BLaER1 (cell line): Measurements from ENCODE around the gene OSBPL6.
"Not testable (repeated sequence)": the region's sequence is repeated elsewhere in the genome, so short reads cannot be mapped to it uniquely, and the experiment has no call there.

ENCODE experiments used
- H3K27ac ChIP-seq: shearing (Covaris generic); formaldehyde crosslinking; 2 replicates; pipeline ENCODE4 v1.8.1; 2022
- H3K27me3 ChIP-seq: shearing (Covaris generic); formaldehyde crosslinking; 2 replicates; pipeline ENCODE4 v1.8.1; 2022
- H3K36me3 ChIP-seq: shearing (Covaris generic); formaldehyde crosslinking; 2 replicates; pipeline ENCODE4 v1.8.1; 2022
- H3K4me1 ChIP-seq: shearing (Covaris generic); formaldehyde crosslinking; 2 replicates; pipeline ENCODE4 v1.8.1; 2022
- H3K4me2 ChIP-seq: shearing (Covaris generic); formaldehyde crosslinking; 2 replicates; pipeline ENCODE4 v1.8.1; 2022
- H3K4me3 ChIP-seq: shearing (Covaris generic); formaldehyde crosslinking; 2 replicates; pipeline ENCODE4 v1.8.1; 2022
- H3K9ac ChIP-seq: shearing (Covaris generic); formaldehyde crosslinking; 2 replicates; pipeline ENCODE4 v1.8.1; 2022
- H3K9me3 ChIP-seq: shearing (Covaris generic); formaldehyde crosslinking; 2 replicates; pipeline ENCODE4 v1.8.1; 2022
- H4K20me1 ChIP-seq: shearing (Covaris generic); formaldehyde crosslinking; 2 replicates; pipeline ENCODE4 v1.8.1; 2022
- Cebpa-rat ChIP-seq: shearing (Covaris generic); IDR thresholded peaks from 2 replicates; pipeline ENCODE4 v1.8.1; 2022

The OSBPL6 gene

GRCh38 chr2:178315078-178315477 is 120.8 kb downstream of the OSBPL6 start:
- Histone ChIP-seq H3K4me2 (no peak overlapping the region), H3K27me3 (no peaks in the 10 kb centered on the region), H4K20me1 (no peaks in the 10 kb centered on the region), H3K9ac (no peak overlapping the region), H3K27ac (no peak overlapping the region), H3K9me3 (no peaks in the 10 kb centered on the region), H3K36me3 (no peaks in the 10 kb centered on the region), H3K4me3 (no peak overlapping the region), H3K4me1 (no peaks in the 10 kb centered on the region)
- no peak for TF ChIP-seq Cebpa-rat

DNA sequence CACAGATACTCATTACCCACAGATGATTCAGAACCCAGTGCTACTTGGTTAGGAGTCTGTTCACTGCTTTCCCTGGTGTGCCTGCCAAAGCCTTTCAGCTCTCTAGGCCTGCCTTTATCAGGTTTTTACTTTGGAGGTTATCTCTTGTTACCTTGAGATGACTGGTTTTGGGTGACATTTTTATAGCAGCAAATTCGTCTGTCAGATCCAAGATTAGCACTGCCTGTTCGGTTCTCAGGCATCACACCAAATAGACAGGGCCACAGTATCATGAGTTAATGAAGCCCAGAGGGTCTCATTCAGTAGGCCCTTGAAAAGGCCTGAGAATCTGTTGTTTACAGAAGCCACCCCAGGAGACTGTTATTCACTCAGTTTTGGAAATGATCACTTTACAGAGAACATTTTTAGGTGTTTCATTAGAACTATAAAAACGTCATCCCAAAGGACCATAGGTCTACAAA is 121.2 kb downstream of the OSBPL6 start:
- Histone ChIP-seq H4K20me1 (no peaks in the 10 kb centered on the region), H3K4me1 (no peaks in the 10 kb centered on the region), H3K4me3 (no peak overlapping the region), H3K27ac (no peak overlapping the region), H3K4me2 (no peak overlapping the region), H3K9me3 (no peaks in the 10 kb centered on the region), H3K9ac (no peak overlapping the region), H3K36me3 (no peaks in the 10 kb centered on the region), H3K27me3 (no peaks in the 10 kb centered on the region)
- no peak for TF ChIP-seq Cebpa-rat

DNA sequence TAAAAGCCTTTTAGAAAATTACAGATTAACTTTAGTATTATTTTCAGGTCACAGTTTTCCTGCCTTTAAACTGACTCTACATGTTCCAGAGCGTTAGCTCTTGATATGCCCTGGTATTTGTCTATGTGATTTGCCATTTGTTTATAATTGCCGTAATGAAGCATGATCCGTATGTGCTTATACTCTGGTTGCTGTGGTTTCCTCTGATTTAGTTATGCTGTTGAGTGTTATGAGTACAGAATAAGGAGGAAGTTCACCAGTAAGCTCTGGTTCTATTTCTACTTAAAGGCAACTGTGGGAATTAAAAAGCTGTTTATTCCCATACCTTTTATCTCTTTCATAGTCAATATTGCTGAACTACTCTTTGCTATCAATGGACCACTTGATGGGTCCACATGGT is 123.5 kb downstream of the OSBPL6 start:
- TF ChIP-seq Cebpa-rat, result no peak

DNA sequence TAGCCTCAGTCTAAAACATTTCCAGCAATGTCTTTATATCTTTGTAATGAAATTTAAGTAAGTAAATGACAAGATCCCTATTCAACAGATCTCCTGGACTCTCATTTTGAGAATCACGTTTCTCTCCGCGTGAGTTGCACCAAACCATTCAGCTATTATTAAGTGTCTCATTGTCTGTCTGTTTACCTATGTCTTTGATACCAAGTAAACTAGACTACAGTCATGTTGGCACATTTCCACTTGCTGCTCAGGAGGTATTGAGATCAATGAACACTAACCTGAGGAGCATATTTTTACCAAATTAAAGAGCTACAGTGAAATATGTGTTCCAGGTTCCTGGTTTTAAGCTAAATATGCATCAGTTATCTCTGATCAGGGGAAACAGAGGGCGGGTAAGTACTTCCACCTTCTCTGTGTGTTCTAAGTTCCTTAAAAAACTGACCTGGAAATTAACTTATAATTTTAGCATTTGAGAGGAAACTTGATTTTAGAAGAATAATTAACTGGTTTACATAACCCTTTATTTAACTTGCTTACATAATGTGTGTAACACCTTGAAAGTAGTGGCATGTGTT is 125.8 kb downstream of the OSBPL6 start:
- no peaks in the 10 kb centered on the region for H3K36me3 ChIP-seq
- TF ChIP-seq Cebpa-rat, result no peak

More for the DNA sequence above, 123.5 kb downstream of the OSBPL6 start:
- Histone ChIP-seq H3K27me3 (no peaks in the 10 kb centered on the region), H3K4me1 (no peaks in the 10 kb centered on the region), H3K4me2 (no peak overlapping the region), H3K36me3 (no peaks in the 10 kb centered on the region), H3K27ac (no peak overlapping the region), H4K20me1 (no peaks in the 10 kb centered on the region), H3K9ac (no peak overlapping the region), H3K9me3 (no peaks in the 10 kb centered on the region), H3K4me3 (no peak overlapping the region)

DNA sequence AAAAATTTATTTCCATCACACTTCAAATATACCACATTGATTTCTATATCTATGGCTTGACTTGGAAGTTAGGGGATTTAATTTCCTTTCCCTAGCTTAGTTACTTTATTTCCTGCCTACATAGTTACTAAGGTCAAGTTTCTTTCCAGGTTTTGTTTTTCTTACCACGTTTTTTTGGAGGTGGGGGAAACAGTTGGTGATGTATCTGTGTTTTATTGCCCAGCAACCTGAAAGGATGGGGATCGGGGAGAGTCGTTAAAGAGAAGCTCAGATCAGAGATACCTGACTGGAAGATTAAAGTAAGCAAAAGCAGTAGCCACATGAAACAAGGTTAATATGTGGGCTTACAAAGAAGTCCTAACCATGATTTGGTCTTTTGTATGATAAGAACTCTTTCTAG is 127.8 kb downstream of the OSBPL6 start:
- Histone ChIP-seq H3K27ac (no peak overlapping the region), H3K4me3 (no peak overlapping the region), H3K4me2 (no peak overlapping the region), H3K27me3 (no peaks in the 10 kb centered on the region), H3K9me3 (no peaks in the 10 kb centered on the region), H3K4me1 (no peaks in the 10 kb centered on the region), H3K36me3 (no peaks in the 10 kb centered on the region), H4K20me1 (no peaks in the 10 kb centered on the region), H3K9ac (no peak overlapping the region)
- TF ChIP-seq Cebpa-rat, result no peak

More for the DNA sequence above, 125.8 kb downstream of the OSBPL6 start:
- Histone ChIP-seq H3K27me3 (no peaks in the 10 kb centered on the region), H3K9me3 (no peaks in the 10 kb centered on the region), H3K4me2 (no peak overlapping the region), H3K9ac (no peak overlapping the region), H3K27ac (no peak overlapping the region), H3K4me3 (no peak overlapping the region), H3K4me1 (no peaks in the 10 kb centered on the region), H4K20me1 (no peaks in the 10 kb centered on the region)

DNA sequence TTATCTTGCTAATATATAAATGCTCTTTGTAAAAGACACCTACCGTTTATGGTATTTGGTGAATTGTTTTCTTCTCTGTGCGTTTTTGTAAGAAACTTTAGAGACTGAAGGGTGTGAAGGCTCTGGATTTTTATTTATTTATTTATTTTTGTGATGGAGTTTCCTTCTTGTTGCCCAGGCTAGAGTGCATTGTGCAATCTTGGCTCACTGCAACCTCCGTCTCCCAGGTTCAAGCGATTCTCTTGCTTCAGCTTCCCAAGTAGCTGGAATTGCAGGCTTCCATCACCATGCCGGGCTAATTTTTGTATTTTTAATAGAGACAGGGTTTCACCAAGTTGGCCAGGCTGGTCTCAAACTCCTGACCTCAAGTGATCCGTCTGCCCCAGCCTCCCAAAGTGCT is 129.0 kb downstream of the OSBPL6 start:
- H3K9ac ChIP-seq, H3K9me3 ChIP-seq, H3K4me3 ChIP-seq, H3K36me3 ChIP-seq, H4K20me1 ChIP-seq, H3K4me2 ChIP-seq, H3K27ac ChIP-seq, H3K27me3 ChIP-seq, H3K4me1 ChIP-seq: not testable (repeated sequence)

DNA sequence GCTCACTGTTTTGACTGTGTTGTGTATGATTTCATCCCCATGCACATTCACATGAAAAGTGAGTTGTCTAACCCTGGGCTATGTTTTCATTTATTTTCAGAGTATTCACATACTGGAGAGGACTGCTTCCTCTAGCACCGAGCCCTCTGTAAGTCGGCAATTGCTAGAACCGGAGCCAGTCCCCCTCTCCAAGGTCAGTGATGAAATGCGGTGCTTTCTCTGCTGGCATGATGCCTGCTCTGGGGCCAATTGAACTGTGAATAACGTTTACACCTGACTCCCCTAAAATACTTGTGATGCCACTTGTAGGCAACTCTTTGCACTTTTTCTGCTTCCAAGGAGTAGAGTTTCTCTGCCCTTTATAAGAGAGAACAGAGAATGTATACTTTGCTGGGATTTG is 129.8 kb downstream of the OSBPL6 start:
- no peak for TF ChIP-seq Cebpa-rat
- no peak overlapping the region for H3K4me3 ChIP-seq
- H3K4me2 ChIP-seq, result no peak overlapping the region
- H4K20me1 ChIP-seq, result no peaks in the 10 kb centered on the region
- H3K4me1 ChIP-seq, result no peaks in the 10 kb centered on the region
- no peaks in the 10 kb centered on the region for H3K27me3 ChIP-seq
- no peak overlapping the region for H3K27ac ChIP-seq
- H3K9ac ChIP-seq, result no peak overlapping the region
- no peaks in the 10 kb centered on the region for H3K36me3 ChIP-seq
- no peaks in the 10 kb centered on the region for H3K9me3 ChIP-seq

DNA sequence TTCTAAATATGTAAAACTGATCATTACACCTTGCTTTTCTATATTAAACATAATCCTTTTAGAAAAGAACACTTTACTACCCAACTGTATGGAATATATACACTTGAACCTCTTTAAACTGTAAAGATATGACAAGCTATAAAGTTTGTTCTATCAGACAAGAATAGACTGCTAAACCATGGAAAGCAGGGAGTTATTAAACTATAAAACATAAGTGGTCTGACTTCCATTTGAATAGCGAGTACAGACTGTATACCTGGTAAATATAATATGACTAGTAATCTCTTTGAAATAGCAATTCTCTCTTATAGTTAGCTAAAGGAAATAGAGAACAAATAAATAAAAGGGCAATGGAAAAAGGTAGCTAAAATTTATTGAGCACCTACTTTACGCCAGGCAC is 131.0 kb downstream of the OSBPL6 start:
- no peaks in the 10 kb centered on the region for H3K4me1 ChIP-seq
- no peak for TF ChIP-seq Cebpa-rat
- H3K27ac ChIP-seq, result no peak overlapping the region
- H3K4me2 ChIP-seq, result no peak overlapping the region
- no peaks in the 10 kb centered on the region for H4K20me1 ChIP-seq
- no peaks in the 10 kb centered on the region for H3K36me3 ChIP-seq
- no peak overlapping the region for H3K9ac ChIP-seq
- H3K9me3 ChIP-seq, result no peaks in the 10 kb centered on the region
- H3K4me3 ChIP-seq, result no peak overlapping the region
- H3K27me3 ChIP-seq, result no peaks in the 10 kb centered on the region

- H3K4me1 ChIP-seq, result no peaks in the 10 kb centered on the region
Observed at GRCh38 chr2:178327516-178327915, 133.2 kb downstream of the OSBPL6 start.

GRCh38 chr2:178328037-178328436 is 133.7 kb downstream of the OSBPL6 start:
- H3K27me3 ChIP-seq, result no peaks in the 10 kb centered on the region
- H3K4me3 ChIP-seq, result no peak overlapping the region
- H3K27ac ChIP-seq, result no peak overlapping the region
- no peak overlapping the region for H3K4me2 ChIP-seq
- H3K36me3 ChIP-seq, result no peaks in the 10 kb centered on the region
- TF ChIP-seq Cebpa-rat, result no peak
- H4K20me1 ChIP-seq, result no peaks in the 10 kb centered on the region
- H3K9me3 ChIP-seq, result no peaks in the 10 kb centered on the region
- no peaks in the 10 kb centered on the region for H3K4me1 ChIP-seq
- no peak overlapping the region for H3K9ac ChIP-seq

More at GRCh38 chr2:178327516-178327915, 133.2 kb downstream of the OSBPL6 start:
- Histone ChIP-seq H3K27ac (no peak overlapping the region), H3K9ac (no peak overlapping the region), H3K27me3 (no peaks in the 10 kb centered on the region), H3K9me3 (no peaks in the 10 kb centered on the region), H4K20me1 (no peaks in the 10 kb centered on the region), H3K4me2 (no peak overlapping the region), H3K36me3 (no peaks in the 10 kb centered on the region), H3K4me3 (no peak overlapping the region)
- TF ChIP-seq Cebpa-rat, result no peak
